Measurements from ENCODE around the gene CDC42EP1.
"Not testable (repeated sequence)": the region's sequence is repeated elsewhere in the genome, so short reads cannot be mapped to it uniquely, and the experiment has no call there.

Gene CDC42EP1

GRCh38 chr22:37559901-37560607 lies at the start of gene CDC42EP1:
Gene CDC42EP1, plus strand, starts transcription at chr22:37560480. Its CDS starts 5,870 bp downstream, at chr22:37566350.
- DNase-seq: no peak

- no peak for DNase-seq
These were observed 48.7 kb upstream of the CDC42EP1 start for GRCh38 chr22:37511395-37512104.

GRCh38 chr22:37514526-37515051 lies 45.7 kb upstream of the CDC42EP1 start:
- no peak for DNase-seq

- no peak for DNase-seq
These were observed 44.4 kb upstream of the CDC42EP1 start for GRCh38 chr22:37515901-37516300.

- DNase-seq: no peak
These were observed 43.8 kb upstream of the CDC42EP1 start for GRCh38 chr22:37516456-37516855.

- DNase-seq: no peak
These were observed 42.3 kb upstream of the CDC42EP1 start for GRCh38 chr22:37517826-37518450.

GRCh38 chr22:37518509-37519267 lies 41.6 kb upstream of the CDC42EP1 start:
- no peak for DNase-seq

GRCh38 chr22:37519268-37520195 lies 40.7 kb upstream of the CDC42EP1 start, which contains the start of gene CARD10:
Gene CARD10, minus strand, starts transcription at chr22:37519415. Its CDS starts 215 bp downstream, at chr22:37519200.
- no peak for DNase-seq

GRCh38 chr22:37520776-37521191 lies 39.5 kb upstream of the CDC42EP1 start:
- DNase-seq: no peak

GRCh38 chr22:37521236-37521739 lies 39.0 kb upstream of the CDC42EP1 start:
- no peak for DNase-seq

GRCh38 chr22:37522482-37522881 lies 37.8 kb upstream of the CDC42EP1 start:
- DNase-seq: no peak

GRCh38 chr22:37525073-37525745 lies 35.1 kb upstream of the CDC42EP1 start:
- no peak for DNase-seq

- DNase-seq: no peak
These were observed 34.4 kb upstream of the CDC42EP1 start for GRCh38 chr22:37525746-37526350.

GRCh38 chr22:37526376-37526775 lies 33.9 kb upstream of the CDC42EP1 start:
- DNase-seq: no peak

GRCh38 chr22:37527081-37527752 lies 33.1 kb upstream of the CDC42EP1 start:
- not testable (repeated sequence) for DNase-seq

GRCh38 chr22:37527952-37528351 lies 32.3 kb upstream of the CDC42EP1 start:
- not testable (repeated sequence) for DNase-seq

- DNase-seq: peak; percentile 52 to 69
These were observed 30.5 kb upstream of the CDC42EP1 start for GRCh38 chr22:37529652-37530345.

GRCh38 chr22:37533995-37534394 lies 26.3 kb upstream of the CDC42EP1 start:
- DNase-seq: peak; percentile 47 to 60

GRCh38 chr22:37534445-37534844 lies 25.8 kb upstream of the CDC42EP1 start:
- no peak for DNase-seq

Measured in Kasumi-1 (cell line).